ENCODE results near the gene KIAA2012.

KIAA2012 gene

GRCh38 chr2:202149936-202150335 lies 76.9 kb downstream of the KIAA2012 start:
- 95% methylated on average over 2 of the region's 4 CpGs for WGBS
- no peaks in the 10 kb centered on the region for H3K9me3 ChIP-seq (ENCODE audit: control insufficient read depth, low read length)
- H3K79me1 ChIP-seq (replicated peaks; ENCODE audit: low read length, poor library complexity, severe bottlenecking), result no peaks in the 10 kb centered on the region
- peak overlapping the region in 1 of 2 experiments; percentile 42 for H3K4me3 ChIP-seq (ENCODE audit: insufficient read depth in 1 of 2, low read depth in 1 of 2, low read length in 2 of 2)
- H3K27me3 ChIP-seq (ENCODE audit: control insufficient read depth in 1 of 2, insufficient read depth in 1 of 2, low read length in 2 of 2), result peaks cover 0 to 18% of the 10 kb centered on the region in 2 experiments
- H3K36me3 ChIP-seq (ENCODE audit: control insufficient read depth in 1 of 2, insufficient read depth in 2 of 2, low read depth in 1 of 2, low read length in 2 of 2), result no peaks in the 10 kb centered on the region
- H2BK12ac ChIP-seq (ENCODE audit: low read length in 2 of 2), result no peak overlapping the region
- no peak overlapping the region for H3K4me2 ChIP-seq (ENCODE audit: low read length, poor library complexity, severe bottlenecking)
- H3K27ac ChIP-seq (ENCODE audit: low read length, poor library complexity, severe bottlenecking), result no peak overlapping the region
- no peak overlapping the region for H2AK5ac ChIP-seq (ENCODE audit: low read length, severe bottlenecking)
- H3K23ac ChIP-seq (ENCODE audit: low read length in 2 of 2), result no peak overlapping the region
- no peak overlapping the region for H2BK15ac ChIP-seq (ENCODE audit: low read depth, poor library complexity, severe bottlenecking)
- H3K14ac ChIP-seq (ENCODE audit: low read length in 2 of 2), result no peak overlapping the region
- no peak overlapping the region for H3K4ac ChIP-seq (ENCODE audit: low read depth in 1 of 2, low read length in 2 of 2)
- no peak overlapping the region for H4K91ac ChIP-seq (ENCODE audit: low read length)
- peaks cover 11% of the 10 kb centered on the region for H3K4me1 ChIP-seq (ENCODE audit: control insufficient read depth, insufficient read depth, low read depth, low read length)
- no peak overlapping the region for H4K8ac ChIP-seq (ENCODE audit: low read length)
- no peak for DNase-seq
- H2BK120ac ChIP-seq (ENCODE audit: low read depth, low read length), result no peak overlapping the region
- H3K18ac ChIP-seq (ENCODE audit: low read depth in 1 of 2, low read length in 2 of 2), result no peak overlapping the region
- no peak overlapping the region for H2BK5ac ChIP-seq (ENCODE audit: low read depth, low read length, poor library complexity, severe bottlenecking)
- no peak overlapping the region for H2AFZ ChIP-seq (ENCODE audit: low read depth, low read length)
- H3K9ac ChIP-seq (ENCODE audit: low read length), result peak overlapping the region; percentile 65

GRCh38 chr2:202152104-202152715 lies 79.2 kb downstream of the KIAA2012 start:
- Histone ChIP-seq H2AK5ac (ENCODE audit: low read length, severe bottlenecking) (no peak overlapping the region), H3K9me3 (ENCODE audit: control insufficient read depth, low read length) (no peaks in the 10 kb centered on the region), H4K8ac (ENCODE audit: low read length) (no peak overlapping the region), H3K4ac (ENCODE audit: low read depth in 1 of 2, low read length in 2 of 2) (no peak overlapping the region), H2BK120ac (ENCODE audit: low read depth, low read length) (no peak overlapping the region), H2BK12ac (ENCODE audit: low read length in 2 of 2) (no peak overlapping the region), H2BK5ac (ENCODE audit: low read depth, low read length, poor library complexity, severe bottlenecking) (no peak overlapping the region), H2AFZ (ENCODE audit: low read depth, low read length) (no peak overlapping the region), H3K79me1 (replicated peaks; ENCODE audit: low read length, poor library complexity, severe bottlenecking) (no peaks in the 10 kb centered on the region), H3K9ac (ENCODE audit: low read length) (peak overlapping the region; percentile 7), H3K23ac (ENCODE audit: low read length in 2 of 2) (no peak overlapping the region), H4K91ac (ENCODE audit: low read length) (no peak overlapping the region), H3K27me3 (ENCODE audit: control insufficient read depth in 1 of 2, insufficient read depth in 1 of 2, low read length in 2 of 2) (peaks cover 0 to 37% of the 10 kb centered on the region in 2 experiments), H3K14ac (ENCODE audit: low read length in 2 of 2) (no peak overlapping the region), H3K4me3 (ENCODE audit: insufficient read depth in 1 of 2, low read depth in 1 of 2, low read length in 2 of 2) (peak overlapping the region in 1 of 2 experiments; percentile 8), H3K18ac (ENCODE audit: low read depth in 1 of 2, low read length in 2 of 2) (no peak overlapping the region), H3K4me2 (ENCODE audit: low read length, poor library complexity, severe bottlenecking) (no peak overlapping the region), H3K27ac (ENCODE audit: low read length, poor library complexity, severe bottlenecking) (no peak overlapping the region), H3K36me3 (ENCODE audit: control insufficient read depth in 1 of 2, insufficient read depth in 2 of 2, low read depth in 1 of 2, low read length in 2 of 2) (no peaks in the 10 kb centered on the region), H2BK15ac (ENCODE audit: low read depth, poor library complexity, severe bottlenecking) (no peak overlapping the region), H3K4me1 (ENCODE audit: control insufficient read depth, insufficient read depth, low read depth, low read length) (peaks cover 10% of the 10 kb centered on the region)
- no peak for DNase-seq
- 93% methylated on average over 2 of the region's 5 CpGs for WGBS

DNA sequence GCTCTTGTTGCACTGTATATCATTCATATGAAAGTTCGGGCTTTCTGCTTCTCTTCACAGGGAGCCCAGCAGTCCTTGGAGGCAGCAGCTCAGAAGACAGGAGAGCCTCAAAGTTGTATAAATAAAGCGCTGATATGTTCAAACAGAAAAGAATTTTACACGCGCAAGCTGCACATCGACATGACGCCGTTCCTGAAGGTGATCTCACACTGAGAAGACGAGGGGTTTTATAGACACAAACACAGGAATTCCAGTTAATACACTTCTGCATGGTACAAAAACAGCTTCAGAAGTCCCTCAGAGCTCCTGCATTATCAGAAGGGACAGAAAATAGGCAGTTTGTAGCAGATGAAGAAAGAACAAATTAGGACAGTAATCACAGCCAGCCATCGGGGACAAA lies 81.6 kb downstream of the KIAA2012 start:
- no peak overlapping the region for H3K4ac ChIP-seq (ENCODE audit: low read depth in 1 of 2, low read length in 2 of 2)
- no peaks in the 10 kb centered on the region for H3K4me1 ChIP-seq (ENCODE audit: control insufficient read depth, insufficient read depth, low read depth, low read length)
- H3K18ac ChIP-seq (ENCODE audit: low read depth in 1 of 2, low read length in 2 of 2), result no peak overlapping the region
- no peak overlapping the region for H2BK15ac ChIP-seq (ENCODE audit: low read depth, poor library complexity, severe bottlenecking)
- no peak overlapping the region for H4K8ac ChIP-seq (ENCODE audit: low read length)
- no peak overlapping the region for H2AK5ac ChIP-seq (ENCODE audit: low read length, severe bottlenecking)
- no peaks in the 10 kb centered on the region for H3K36me3 ChIP-seq (ENCODE audit: control insufficient read depth in 1 of 2, insufficient read depth in 2 of 2, low read depth in 1 of 2, low read length in 2 of 2)
- 79% methylated on average over 8 of the region's 9 CpGs for WGBS
- H3K27me3 ChIP-seq (ENCODE audit: control insufficient read depth in 1 of 2, insufficient read depth in 1 of 2, low read length in 2 of 2), result peaks cover 0 to 48% of the 10 kb centered on the region in 2 experiments
- no peak overlapping the region for H4K91ac ChIP-seq (ENCODE audit: low read length)
- H2BK5ac ChIP-seq (ENCODE audit: low read depth, low read length, poor library complexity, severe bottlenecking), result no peak overlapping the region
- H3K4me3 ChIP-seq (ENCODE audit: insufficient read depth in 1 of 2, low read depth in 1 of 2, low read length in 2 of 2), result no peak overlapping the region
- H3K14ac ChIP-seq (ENCODE audit: low read length in 2 of 2), result no peak overlapping the region
- H2BK12ac ChIP-seq (ENCODE audit: low read length in 2 of 2), result no peak overlapping the region
- no peak overlapping the region for H2BK120ac ChIP-seq (ENCODE audit: low read depth, low read length)
- no peak for DNase-seq
- H3K79me1 ChIP-seq (replicated peaks; ENCODE audit: low read length, poor library complexity, severe bottlenecking), result no peaks in the 10 kb centered on the region
- H3K27ac ChIP-seq (ENCODE audit: low read length, poor library complexity, severe bottlenecking), result no peak overlapping the region
- peak overlapping the region; percentile 54 for H3K4me2 ChIP-seq (ENCODE audit: low read length, poor library complexity, severe bottlenecking)
- H3K9ac ChIP-seq (ENCODE audit: low read length), result no peak overlapping the region
- no peaks in the 10 kb centered on the region for H3K9me3 ChIP-seq (ENCODE audit: control insufficient read depth, low read length)
- no peak overlapping the region for H3K23ac ChIP-seq (ENCODE audit: low read length in 2 of 2)
- no peak overlapping the region for H2AFZ ChIP-seq (ENCODE audit: low read depth, low read length)

DNA sequence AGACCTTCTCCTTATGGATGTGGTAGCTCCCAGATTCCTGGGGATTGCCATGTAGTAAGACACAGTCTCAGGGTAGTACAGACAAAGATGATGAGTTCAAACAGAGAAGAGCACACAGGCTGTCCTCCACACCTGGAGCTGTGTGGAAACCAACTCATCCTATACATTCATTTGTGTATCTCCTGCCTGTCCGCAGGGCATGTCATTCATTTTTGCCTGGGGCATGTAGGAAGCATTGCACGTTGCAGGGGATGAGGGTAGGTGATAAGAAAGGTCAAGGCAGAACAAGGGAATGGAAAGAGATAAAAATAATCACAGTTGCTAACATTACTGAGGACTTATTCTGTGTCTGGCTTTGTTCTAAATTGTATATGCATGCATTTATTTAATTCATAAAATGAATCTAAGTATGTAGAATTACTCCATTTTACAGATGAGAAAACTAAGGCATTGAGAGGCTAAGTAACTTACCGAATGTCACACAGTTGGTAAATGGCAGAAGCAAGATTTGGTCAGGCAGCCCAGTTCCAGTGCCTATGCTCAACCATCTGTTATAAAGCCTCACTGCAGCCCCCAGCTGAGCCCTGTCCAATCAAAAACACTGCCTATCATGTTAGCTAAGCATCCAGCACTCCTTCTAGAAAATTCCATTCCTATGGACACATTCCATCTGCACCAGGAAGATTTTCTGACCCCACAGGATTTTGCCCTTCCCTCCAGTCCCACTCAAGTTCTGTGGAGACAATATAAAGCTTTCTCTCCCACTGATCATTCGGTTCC lies 84.3 kb downstream of the KIAA2012 start:
- H3K4me3 ChIP-seq (ENCODE audit: insufficient read depth in 1 of 2, low read depth in 1 of 2, low read length in 2 of 2), result no peak overlapping the region
- no peak overlapping the region for H2AFZ ChIP-seq (ENCODE audit: low read depth, low read length)
- no peak overlapping the region for H4K8ac ChIP-seq (ENCODE audit: low read length)
- no peak overlapping the region for H3K27ac ChIP-seq (ENCODE audit: low read length, poor library complexity, severe bottlenecking)
- 94% methylated on average over 4 of the region's 4 CpGs for WGBS
- H3K79me1 ChIP-seq (replicated peaks; ENCODE audit: low read length, poor library complexity, severe bottlenecking), result no peaks in the 10 kb centered on the region
- H3K36me3 ChIP-seq (ENCODE audit: control insufficient read depth in 1 of 2, insufficient read depth in 2 of 2, low read depth in 1 of 2, low read length in 2 of 2), result no peaks in the 10 kb centered on the region
- H2AK5ac ChIP-seq (ENCODE audit: low read length, severe bottlenecking), result no peak overlapping the region
- H3K23ac ChIP-seq (ENCODE audit: low read length in 2 of 2), result peak overlapping the region in 1 of 2 experiments; percentile 50
- H3K4ac ChIP-seq (ENCODE audit: low read depth in 1 of 2, low read length in 2 of 2), result no peak overlapping the region
- no peak for DNase-seq
- H2BK5ac ChIP-seq (ENCODE audit: low read depth, low read length, poor library complexity, severe bottlenecking), result no peak overlapping the region
- H3K27me3 ChIP-seq (ENCODE audit: control insufficient read depth in 1 of 2, insufficient read depth in 1 of 2, low read length in 2 of 2), result peaks cover 0 to 54% of the 10 kb centered on the region in 2 experiments
- no peak overlapping the region for H2BK120ac ChIP-seq (ENCODE audit: low read depth, low read length)
- H3K4me1 ChIP-seq (ENCODE audit: control insufficient read depth, insufficient read depth, low read depth, low read length), result no peaks in the 10 kb centered on the region
- no peak overlapping the region for H4K91ac ChIP-seq (ENCODE audit: low read length)
- H3K9ac ChIP-seq (ENCODE audit: low read length), result no peak overlapping the region
- H3K14ac ChIP-seq (ENCODE audit: low read length in 2 of 2), result no peak overlapping the region
- no peak overlapping the region for H3K4me2 ChIP-seq (ENCODE audit: low read length, poor library complexity, severe bottlenecking)
- no peak overlapping the region for H2BK12ac ChIP-seq (ENCODE audit: low read length in 2 of 2)
- no peaks in the 10 kb centered on the region for H3K9me3 ChIP-seq (ENCODE audit: control insufficient read depth, low read length)
- no peak overlapping the region for H3K18ac ChIP-seq (ENCODE audit: low read depth in 1 of 2, low read length in 2 of 2)
- no peak overlapping the region for H2BK15ac ChIP-seq (ENCODE audit: low read depth, poor library complexity, severe bottlenecking)

Measured in mesenchymal stem cell (in vitro differentiated cells and primary cell).